Mesenchymal stem cell (in vitro differentiated cells and primary cell): ENCODE measurements around the gene SLC5A3. TPM values are rescaled to one million over a fixed set of nuclear protein-coding genes. Genes with fewer than 3 reads are reported as not detected.

Experiments used
- DNase-seq: peaks from one replicate; pipeline ENCODE4 v3.0.0-alpha.2; 2013
- H2AFZ ChIP-seq: one replicate; pipeline ENCODE4 v1.6.1; 2013; ENCODE audit warnings: low read depth, mild to moderate bottlenecking, control low read depth, inconsistent platforms, low read length, moderate library complexity
- H2AK5ac ChIP-seq: 2 replicates; pipeline ENCODE4 v1.6.1; 2013; ENCODE audit warnings: low read length, moderate library complexity, mild to moderate bottlenecking, inconsistent platforms; ENCODE audit not compliant: severe bottlenecking
- H2BK120ac ChIP-seq: one replicate; pipeline ENCODE4 v1.6.1; 2013; ENCODE audit warnings: low read depth, mild to moderate bottlenecking, inconsistent platforms, low read length, moderate library complexity
- H2BK12ac ChIP-seq, 2 experiments: one replicate each; pipeline ENCODE4 v1.6.1; 2013; ENCODE audit warnings: inconsistent platforms in 2 of 2, low read length in 2 of 2, mild to moderate bottlenecking in 2 of 2, moderate library complexity in 2 of 2, control low read depth in 1 of 2
- H2BK15ac ChIP-seq: one replicate; pipeline ENCODE4 v1.6.1; 2013; ENCODE audit warnings: mild to moderate bottlenecking, low read depth, inconsistent platforms; ENCODE audit not compliant: poor library complexity, severe bottlenecking
- H2BK5ac ChIP-seq: 2 replicates; pipeline ENCODE4 v1.6.1; 2013; ENCODE audit warnings: low read depth, mild to moderate bottlenecking, low read length, control low read depth, inconsistent platforms; ENCODE audit not compliant: poor library complexity, severe bottlenecking
- H3K14ac ChIP-seq, 2 experiments: one replicate each; pipeline ENCODE4 v1.6.1; 2013; ENCODE audit warnings: inconsistent platforms in 2 of 2, low read length in 2 of 2, control low read depth in 1 of 2, mild to moderate bottlenecking in 1 of 2, moderate library complexity in 1 of 2
- H3K18ac ChIP-seq, 2 experiments: one replicate each; pipeline ENCODE4 v1.6.1; 2013; ENCODE audit warnings: inconsistent platforms in 2 of 2, low read length in 2 of 2, control low read depth in 1 of 2, low read depth in 1 of 2, mild to moderate bottlenecking in 1 of 2
- H3K23ac ChIP-seq, 2 experiments: one replicate each; pipeline ENCODE4 v1.6.1; 2013; ENCODE audit warnings: inconsistent platforms in 2 of 2, low read length in 2 of 2, mild to moderate bottlenecking in 2 of 2, moderate library complexity in 2 of 2, control low read depth in 1 of 2
- H3K27ac ChIP-seq: 2 replicates; pipeline ENCODE4 v1.5.1; 2013; ENCODE audit warnings: mild to moderate bottlenecking, moderate library complexity, low read length, control low read depth, inconsistent platforms; ENCODE audit not compliant: poor library complexity, severe bottlenecking
- H3K27me3 ChIP-seq, 2 experiments: 2 replicates each; pipeline versions ENCODE4 v1.6.1 to v1.7.0; 2013; ENCODE audit warnings: low read length in 2 of 2, mild to moderate bottlenecking in 2 of 2, moderate library complexity in 2 of 2, control low read depth in 1 of 2, inconsistent platforms in 1 of 2; ENCODE audit not compliant: control insufficient read depth in 1 of 2, insufficient read depth in 1 of 2
- H3K36me3 ChIP-seq, 2 experiments: 2 replicates each; pipeline versions ENCODE4 v1.6.1 to v1.7.0; 2013; ENCODE audit warnings: low read length in 2 of 2, control low read depth in 1 of 2, inconsistent platforms in 1 of 2, low read depth in 1 of 2, mild to moderate bottlenecking in 1 of 2; ENCODE audit not compliant: insufficient read depth in 2 of 2, control insufficient read depth in 1 of 2
- H3K4ac ChIP-seq, 2 experiments: one replicate each; pipeline ENCODE4 v1.6.1; 2013; ENCODE audit warnings: inconsistent platforms in 2 of 2, low read length in 2 of 2, mild to moderate bottlenecking in 2 of 2, moderate library complexity in 2 of 2, control low read depth in 1 of 2, low read depth in 1 of 2
- H3K4me1 ChIP-seq: 2 replicates; pipeline ENCODE4 v1.6.1; 2013; ENCODE audit warnings: low read depth, low read length, control low read depth; ENCODE audit not compliant: control insufficient read depth, insufficient read depth
- H3K4me2 ChIP-seq: 2 replicates; pipeline ENCODE4 v1.6.1; 2013; ENCODE audit warnings: low read length, mild to moderate bottlenecking, inconsistent platforms; ENCODE audit not compliant: poor library complexity, severe bottlenecking
- H3K4me3 ChIP-seq, 2 experiments: 2 replicates each; pipeline versions ENCODE4 v1.5.1 to v1.7.0; 2013; ENCODE audit warnings: low read length in 2 of 2, mild to moderate bottlenecking in 2 of 2, control low read depth in 1 of 2, low read depth in 1 of 2; ENCODE audit not compliant: insufficient read depth in 1 of 2
- H3K79me1 ChIP-seq: replicated peaks from 2 replicates; pipeline ENCODE4 v1.6.1; 2013; ENCODE audit warnings: mild to moderate bottlenecking, control low read depth, low read length, inconsistent platforms; ENCODE audit not compliant: poor library complexity, severe bottlenecking
- H3K9ac ChIP-seq: 2 replicates; pipeline ENCODE4 v1.7.0; 2013; ENCODE audit warnings: mild to moderate bottlenecking, low read length, moderate library complexity
- H3K9me3 ChIP-seq: 2 replicates; pipeline ENCODE4 v1.7.0; 2013; ENCODE audit warnings: mild to moderate bottlenecking, low read length; ENCODE audit not compliant: control insufficient read depth
- H4K8ac ChIP-seq: one replicate; pipeline ENCODE4 v1.6.1; 2013; ENCODE audit warnings: inconsistent platforms, mild to moderate bottlenecking, low read length, moderate library complexity
- H4K91ac ChIP-seq: one replicate; pipeline ENCODE4 v1.6.1; 2013; ENCODE audit warnings: mild to moderate bottlenecking, low read length, inconsistent platforms
- WGBS: methylation state at CpG from one replicate; pipeline ENCODE4 v1.1.7; 2013; ENCODE audit warnings: mixed read lengths; 5-methylcytosine and 5-hydroxymethylcytosine counted together
- polyA plus RNA-seq, 2 experiments: library from polyadenylated mRNA; stranded (reverse); fragments of 200-250 nt; gene quantifications; one replicate each; pipeline ENCODE4 v1.2.3, GENCODE V29; 2013

Gene SLC5A3
- 6.5 TPM for polyA plus RNA-seq (2013, experiment 1 of 2)
- 6.3 TPM for polyA plus RNA-seq (2013, experiment 2 of 2)

DNA sequence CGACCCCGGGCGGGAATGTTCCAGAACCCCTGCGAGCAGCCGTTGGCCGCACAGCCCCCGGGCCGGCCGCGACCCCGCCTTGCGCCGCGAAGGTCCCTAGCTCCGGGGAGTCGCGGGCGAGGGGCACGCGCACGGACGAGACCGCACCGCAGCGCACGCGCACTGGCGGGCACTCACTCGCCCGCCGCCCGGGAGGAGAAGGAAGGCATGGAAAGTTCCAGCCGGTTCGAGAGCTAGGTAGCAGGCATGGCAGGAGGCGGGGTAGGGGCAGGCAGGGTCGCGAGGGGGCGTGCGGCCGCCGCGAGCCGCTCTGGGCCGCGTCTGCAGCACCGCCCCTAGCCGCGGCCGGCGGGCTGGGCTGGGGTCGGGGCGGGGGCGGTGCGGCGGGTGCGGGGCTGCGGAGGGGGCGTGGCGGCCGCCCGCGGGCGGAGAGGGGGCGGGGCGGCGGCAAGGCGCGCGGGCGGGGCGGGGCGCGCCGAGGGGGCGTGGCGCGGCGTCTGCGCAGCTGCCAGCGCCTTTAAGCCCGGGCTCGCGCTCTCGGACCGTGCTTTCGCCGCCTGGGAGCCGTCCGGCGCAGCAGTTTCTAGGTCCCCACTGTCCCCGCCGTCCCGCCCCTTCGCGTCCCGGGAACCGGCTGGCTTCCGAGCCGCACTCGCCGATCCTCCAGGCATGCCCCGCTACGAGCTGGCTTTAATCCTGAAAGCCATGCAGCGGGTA lies at the start of gene SLC5A3, which contains the start of gene MRPS6:
Gene SLC5A3 (plus strand): TSS at position 547 of the 717 bp plus-strand sequence. CDS start 21,621 bp downstream, outside the sequence.
Gene MRPS6 (plus strand): TSS at position 547 of the 717 bp plus-strand sequence. CDS start 123 bp downstream, at position 670.
- Histone ChIP-seq H2AK5ac (peak within 1 kb of the TSS; percentile 29), H3K14ac (peak within 1 kb of the TSS in 1 of 2 experiments; percentile 89), H2BK5ac (peak within 1 kb of the TSS; percentile 86), H2AFZ (peak within 1 kb of the TSS; percentile 74), H2BK12ac (peak within 1 kb of the TSS; percentile 18 to 92), H3K9ac (peak within 1 kb of the TSS; percentile 99), H2BK15ac (peak within 1 kb of the TSS; percentile 90), H3K4me3 (peak within 1 kb of the TSS; percentile 87 to 93), H3K27me3 (no peaks in the 10 kb centered on the region), H3K23ac (peak within 1 kb of the TSS in 1 of 2 experiments; percentile 89), H3K4ac (peak within 1 kb of the TSS; percentile 88 to 100), H3K4me1 (peaks cover 10% of the 10 kb centered on the region), H3K27ac (peak within 1 kb of the TSS; percentile 80), H3K9me3 (no peaks in the 10 kb centered on the region), H4K8ac (peak within 1 kb of the TSS; percentile 98), H2BK120ac (peak within 1 kb of the TSS; percentile 85), H4K91ac (peak within 1 kb of the TSS; percentile 97), H3K4me2 (peak within 1 kb of the TSS; percentile 88), H3K18ac (peak within 1 kb of the TSS; percentile 91 to 97), H3K36me3 (peaks cover 0 to 40% of the 10 kb centered on the region in 2 experiments), H3K79me1 (no peaks in the 10 kb centered on the region)
- DNase-seq = peak; percentile 87
- WGBS = under 1% methylated on average over 35 of the region's 104 CpGs

GRCh38 chr21:34023691-34024373 lies 49.5 kb upstream of the SLC5A3 start:
- H3K79me1 ChIP-seq = no peaks in the 10 kb centered on the region
- no peaks in the 10 kb centered on the region for H3K27me3 ChIP-seq
- no peak overlapping the region for H4K91ac ChIP-seq
- H3K4me3 ChIP-seq = no peak overlapping the region
- peak; percentile 45 for DNase-seq
- 62% methylated on average over 4 of the region's 8 CpGs for WGBS
- H3K9ac ChIP-seq = no peak overlapping the region
- no peak overlapping the region for H3K27ac ChIP-seq
- no peak overlapping the region for H3K14ac ChIP-seq
- no peak overlapping the region for H2BK12ac ChIP-seq
- H3K4ac ChIP-seq = no peak overlapping the region
- no peak overlapping the region for H2AK5ac ChIP-seq
- H2BK120ac ChIP-seq = no peak overlapping the region
- no peak overlapping the region for H2BK5ac ChIP-seq
- H2AFZ ChIP-seq = no peak overlapping the region
- no peak overlapping the region for H3K23ac ChIP-seq
- H3K4me1 ChIP-seq = no peaks in the 10 kb centered on the region
- H3K4me2 ChIP-seq = no peak overlapping the region
- peaks cover 8% of the 10 kb centered on the region for H3K9me3 ChIP-seq
- H3K36me3 ChIP-seq = no peaks in the 10 kb centered on the region
- H4K8ac ChIP-seq = no peak overlapping the region
- no peak overlapping the region for H2BK15ac ChIP-seq
- no peak overlapping the region for H3K18ac ChIP-seq

DNA sequence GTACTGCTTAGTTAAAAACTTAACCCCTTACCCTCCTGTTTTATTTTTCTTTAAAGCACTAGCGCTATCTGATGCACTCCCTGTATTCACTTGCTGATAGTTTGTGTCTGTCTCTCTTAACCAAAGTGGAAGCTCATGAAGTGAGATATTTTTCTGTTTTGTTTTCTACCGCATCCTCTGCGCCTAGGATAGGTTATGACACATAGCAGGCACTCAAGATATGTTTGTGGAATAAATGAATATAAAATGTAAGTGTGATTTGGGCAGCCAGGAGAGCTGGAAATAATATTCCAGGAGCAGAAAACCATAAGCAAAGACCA lies 49.0 kb upstream of the SLC5A3 start:
- Histone ChIP-seq H3K23ac (no peak overlapping the region), H3K4me1 (no peaks in the 10 kb centered on the region), H2BK15ac (no peak overlapping the region), H3K9me3 (peaks cover 8% of the 10 kb centered on the region), H4K91ac (no peak overlapping the region), H2BK5ac (no peak overlapping the region), H3K79me1 (no peaks in the 10 kb centered on the region), H3K4ac (no peak overlapping the region), H3K4me2 (no peak overlapping the region), H3K14ac (no peak overlapping the region), H3K4me3 (no peak overlapping the region), H4K8ac (no peak overlapping the region), H2AFZ (no peak overlapping the region), H3K27ac (no peak overlapping the region), H3K9ac (no peak overlapping the region), H2BK12ac (no peak overlapping the region), H3K18ac (no peak overlapping the region), H3K27me3 (no peaks in the 10 kb centered on the region), H2AK5ac (no peak overlapping the region), H2BK120ac (no peak overlapping the region), H3K36me3 (no peaks in the 10 kb centered on the region)
- 97% methylated on average over 3 of the region's 3 CpGs for WGBS
- DNase-seq = no peak

GRCh38 chr21:34027721-34028461 lies 45.5 kb upstream of the SLC5A3 start:
- H3K27ac ChIP-seq = no peak overlapping the region
- H2AK5ac ChIP-seq = no peak overlapping the region
- H3K18ac ChIP-seq = no peak overlapping the region
- H3K27me3 ChIP-seq = no peaks in the 10 kb centered on the region
- no peak overlapping the region for H2BK15ac ChIP-seq
- H3K14ac ChIP-seq = no peak overlapping the region
- H3K79me1 ChIP-seq = no peaks in the 10 kb centered on the region
- WGBS = 81% methylated on average over 5 of the region's 9 CpGs
- H4K91ac ChIP-seq = no peak overlapping the region
- H2BK120ac ChIP-seq = no peak overlapping the region
- no peak for DNase-seq
- H3K23ac ChIP-seq = no peak overlapping the region
- no peaks in the 10 kb centered on the region for H3K4me1 ChIP-seq
- no peak overlapping the region for H3K9ac ChIP-seq
- H3K36me3 ChIP-seq = no peaks in the 10 kb centered on the region
- H4K8ac ChIP-seq = no peak overlapping the region
- H3K4me3 ChIP-seq = no peak overlapping the region
- no peak overlapping the region for H3K4ac ChIP-seq
- no peak overlapping the region for H2BK12ac ChIP-seq
- no peak overlapping the region for H3K4me2 ChIP-seq
- peaks cover 8% of the 10 kb centered on the region for H3K9me3 ChIP-seq
- no peak overlapping the region for H2AFZ ChIP-seq
- H2BK5ac ChIP-seq = no peak overlapping the region
